Erythroblast (primary cell): Measurements from ENCODE around the gene CBL.

Experiments used
- GATA1 ChIP-seq: IDR thresholded peaks from 2 replicates; pipeline ENCODE4 v1.6.1; 2011; ENCODE audit warnings: low read depth, mild to moderate bottlenecking, control low read depth, low read length, moderate library complexity
- POLR2A ChIP-seq: IDR thresholded peaks from 2 replicates; pipeline ENCODE4 v1.6.1; 2011; ENCODE audit warnings: mild to moderate bottlenecking, low read length

DNA sequence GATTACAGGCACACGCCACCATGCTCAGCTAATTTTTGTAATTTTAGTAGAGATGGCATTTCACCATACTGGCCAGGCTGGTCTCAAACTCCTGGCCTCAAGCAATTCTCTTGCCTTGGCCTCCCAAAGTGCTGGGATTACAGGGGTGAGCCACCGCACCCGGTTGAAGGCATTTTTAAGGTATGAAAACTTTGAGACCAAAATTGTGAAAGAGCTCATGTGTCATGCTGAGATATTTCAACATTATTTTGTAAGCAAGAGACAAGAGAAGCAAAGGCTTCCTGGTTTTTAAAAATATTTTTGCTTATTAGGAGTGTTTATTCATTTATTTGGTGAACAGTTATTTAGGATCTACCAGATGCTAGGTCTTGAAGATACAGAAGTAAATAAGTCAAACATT lies 14.0 kb upstream of the CBL start:
- TF ChIP-seq POLR2A (no peak), GATA1 (no peak)
